ENCODE results near the gene CX3CL1.

CX3CL1 gene

DNA sequence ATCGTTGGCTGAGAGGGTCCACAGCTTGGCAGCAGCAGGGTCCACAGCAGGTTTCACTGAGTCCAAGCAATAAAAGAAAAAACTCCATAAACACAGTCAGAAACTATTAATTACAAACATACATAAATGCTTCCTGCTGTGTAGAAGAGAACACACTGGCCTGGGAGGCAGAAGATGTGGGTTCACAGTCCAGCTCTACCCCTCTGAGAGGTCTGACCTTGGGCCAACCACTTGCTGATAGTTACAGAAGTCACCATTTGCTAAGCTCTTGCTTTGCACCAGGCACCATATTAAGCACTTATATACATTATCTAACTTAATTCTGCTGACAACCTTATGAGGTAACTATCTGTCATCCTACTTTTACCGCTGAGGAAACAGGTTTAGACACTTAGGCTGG is 60.2 kb downstream of the CX3CL1 start:
- H3K4me1 ChIP-seq, result no peaks in the 10 kb centered on the region
- no peak for DNase-seq
- H3K9me3 ChIP-seq, result no peaks in the 10 kb centered on the region
- TF ChIP-seq, protein P1, sequence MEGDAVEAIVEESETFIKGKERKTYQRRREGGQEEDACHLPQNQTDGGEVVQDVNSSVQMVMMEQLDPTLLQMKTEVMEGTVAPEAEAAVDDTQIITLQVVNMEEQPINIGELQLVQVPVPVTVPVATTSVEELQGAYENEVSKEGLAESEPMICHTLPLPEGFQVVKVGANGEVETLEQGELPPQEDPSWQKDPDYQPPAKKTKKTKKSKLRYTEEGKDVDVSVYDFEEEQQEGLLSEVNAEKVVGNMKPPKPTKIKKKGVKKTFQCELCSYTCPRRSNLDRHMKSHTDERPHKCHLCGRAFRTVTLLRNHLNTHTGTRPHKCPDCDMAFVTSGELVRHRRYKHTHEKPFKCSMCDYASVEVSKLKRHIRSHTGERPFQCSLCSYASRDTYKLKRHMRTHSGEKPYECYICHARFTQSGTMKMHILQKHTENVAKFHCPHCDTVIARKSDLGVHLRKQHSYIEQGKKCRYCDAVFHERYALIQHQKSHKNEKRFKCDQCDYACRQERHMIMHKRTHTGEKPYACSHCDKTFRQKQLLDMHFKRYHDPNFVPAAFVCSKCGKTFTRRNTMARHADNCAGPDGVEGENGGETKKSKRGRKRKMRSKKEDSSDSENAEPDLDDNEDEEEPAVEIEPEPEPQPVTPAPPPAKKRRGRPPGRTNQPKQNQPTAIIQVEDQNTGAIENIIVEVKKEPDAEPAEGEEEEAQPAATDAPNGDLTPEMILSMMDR (IDR thresholded peaks at IDR 0.05), result no peak
- H3K4me3 ChIP-seq, result no peak overlapping the region
- no peak overlapping the region for H3K27ac ChIP-seq
- intact Hi-C loops (cut with DNase I; ENCODE audit: low total_unique reads), result no loop called here
- H3K36me3 ChIP-seq, result peaks cover 73 to 98% (median 92%) of the 10 kb centered on the region in 3 donors
- H3K27me3 ChIP-seq, result no peaks in the 10 kb centered on the region

DNA sequence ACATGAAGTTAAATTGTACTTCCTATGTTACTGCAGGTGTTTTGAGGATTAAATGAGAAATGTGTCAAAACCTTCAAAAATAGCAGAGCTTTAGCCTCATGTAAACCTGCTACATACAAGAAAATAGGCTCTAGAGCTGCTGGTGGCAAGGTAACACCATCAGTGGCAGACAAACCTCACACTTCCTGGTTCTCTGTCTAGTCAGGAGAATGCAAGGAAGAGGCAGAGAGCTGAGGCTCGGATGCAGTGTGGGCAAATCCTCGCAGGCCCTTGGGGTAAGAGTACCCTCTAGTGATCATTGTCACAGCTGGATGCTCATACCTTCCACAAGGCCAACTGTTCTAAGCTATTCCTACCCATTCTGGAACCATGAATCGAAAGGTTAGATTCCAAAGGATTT is 60.7 kb downstream of the CX3CL1 start:
- intact Hi-C loops (cut with DNase I; ENCODE audit: low total_unique reads), result no loop called here
- TF ChIP-seq, protein P1 (IDR thresholded peaks at IDR 0.05), result no peak

DNA sequence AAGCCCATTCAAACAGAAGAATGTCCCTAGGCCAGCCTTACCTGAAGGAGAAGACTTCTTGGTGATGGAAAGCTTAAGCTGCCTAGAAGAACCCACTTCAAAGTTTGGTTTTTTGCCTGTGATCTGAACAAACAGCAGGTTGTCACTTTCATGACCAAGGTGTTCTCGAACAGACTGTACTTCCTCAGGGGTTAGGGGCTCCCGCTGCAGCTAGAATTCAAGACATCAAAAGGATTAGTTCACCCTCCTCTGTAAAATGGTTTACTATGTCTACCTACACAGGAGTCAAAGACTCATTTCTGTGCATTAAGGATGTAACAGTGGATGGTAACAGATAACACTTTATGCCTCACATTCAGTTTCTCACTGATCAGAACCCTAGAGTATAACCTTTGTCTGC is 61.7 kb downstream of the CX3CL1 start:
- H3K9me3 ChIP-seq, result no peaks in the 10 kb centered on the region
- H3K27ac ChIP-seq, result no peak overlapping the region
- H3K27me3 ChIP-seq, result no peaks in the 10 kb centered on the region
- H3K4me3 ChIP-seq, result no peak overlapping the region
- TF ChIP-seq, protein P1 (IDR thresholded peaks at IDR 0.05), result no peak
- H3K4me1 ChIP-seq, result no peaks in the 10 kb centered on the region
- DNase-seq, result no peak
- peaks cover 70 to 97% (median 91%) of the 10 kb centered on the region in 3 donors for H3K36me3 ChIP-seq
- intact Hi-C loops (cut with DNase I; ENCODE audit: low total_unique reads), result no loop called here

More for the DNA sequence above, 60.7 kb downstream of the CX3CL1 start:
- H3K27me3 ChIP-seq, result no peaks in the 10 kb centered on the region
- H3K9me3 ChIP-seq, result no peaks in the 10 kb centered on the region
- H3K4me1 ChIP-seq, result no peaks in the 10 kb centered on the region
- no peak for DNase-seq
- peaks cover 73 to 98% (median 92%) of the 10 kb centered on the region in 3 donors for H3K36me3 ChIP-seq
- H3K27ac ChIP-seq, result no peak overlapping the region
- no peak overlapping the region for H3K4me3 ChIP-seq

Measured in tibial artery (tissue), 4 donors.